Body of pancreas (tissue), 4 donors: ENCODE data around the gene UBE2Q2.

Experiments
- POLR2A ChIP-seq, 3 donors: fragments of 450-650 bp; IDR thresholded peaks; one replicate each; pipeline ENCODE4 v1.6.1; 2016; ENCODE audit warnings: antibody characterized with exemption in 3 of 3, mild to moderate bottlenecking in 2 of 3
- TF ChIP-seq, protein P1 (sequence below), 7 experiments: fragments of 450-650 bp in 4 of 7; fragments of 200-600 bp in 3 of 7; sonication (generic) in 3 of 7; IDR thresholded peaks; one replicate each; pipeline ENCODE4 v1.5.1; 2016 to 2019; ENCODE audit warnings: antibody characterized with exemption in 7 of 7

- TF ChIP-seq, protein P1, sequence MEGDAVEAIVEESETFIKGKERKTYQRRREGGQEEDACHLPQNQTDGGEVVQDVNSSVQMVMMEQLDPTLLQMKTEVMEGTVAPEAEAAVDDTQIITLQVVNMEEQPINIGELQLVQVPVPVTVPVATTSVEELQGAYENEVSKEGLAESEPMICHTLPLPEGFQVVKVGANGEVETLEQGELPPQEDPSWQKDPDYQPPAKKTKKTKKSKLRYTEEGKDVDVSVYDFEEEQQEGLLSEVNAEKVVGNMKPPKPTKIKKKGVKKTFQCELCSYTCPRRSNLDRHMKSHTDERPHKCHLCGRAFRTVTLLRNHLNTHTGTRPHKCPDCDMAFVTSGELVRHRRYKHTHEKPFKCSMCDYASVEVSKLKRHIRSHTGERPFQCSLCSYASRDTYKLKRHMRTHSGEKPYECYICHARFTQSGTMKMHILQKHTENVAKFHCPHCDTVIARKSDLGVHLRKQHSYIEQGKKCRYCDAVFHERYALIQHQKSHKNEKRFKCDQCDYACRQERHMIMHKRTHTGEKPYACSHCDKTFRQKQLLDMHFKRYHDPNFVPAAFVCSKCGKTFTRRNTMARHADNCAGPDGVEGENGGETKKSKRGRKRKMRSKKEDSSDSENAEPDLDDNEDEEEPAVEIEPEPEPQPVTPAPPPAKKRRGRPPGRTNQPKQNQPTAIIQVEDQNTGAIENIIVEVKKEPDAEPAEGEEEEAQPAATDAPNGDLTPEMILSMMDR (IDR thresholded peaks at IDR 0.05), result no peak
- no peak for TF ChIP-seq POLR2A (IDR thresholded peaks at IDR 0.05)
These were observed 15.6 kb upstream of the UBE2Q2 start for GRCh38 chr15:75827691-75828090.
